ENCODE data around the gene TTPAL. TPM values are rescaled to one million over a fixed set of nuclear protein-coding genes. Genes with fewer than 3 reads are reported as not detected.

Gene TTPAL
- total RNA-seq, 1 donor from 2014 or later = 2.9 TPM

GRCh38 chr20:44437497-44437896, 38.2 kb upstream of the TTPAL start:
- no peak for DNase-seq (ENCODE audit: missing footprints)
- intact Hi-C loops (cut with DNase I) = no loop called here
- no peak for ATAC-seq

GRCh38 chr20:44438782-44439181, 36.9 kb upstream of the TTPAL start:
- no peak for DNase-seq (ENCODE audit: missing footprints)
- intact Hi-C loops (cut with DNase I) = no loop called here
- ATAC-seq = no peak

GRCh38 chr20:44439318-44439717, 36.4 kb upstream of the TTPAL start:
- ATAC-seq (no peak), DNase-seq (ENCODE audit: missing footprints) (no peak)
- intact Hi-C loops (cut with DNase I) = no loop called here

GRCh38 chr20:44442298-44443070, 33.2 kb upstream of the TTPAL start:
- ATAC-seq = no peak
- intact Hi-C loops (cut with DNase I) = no loop called here
- no peak for DNase-seq (ENCODE audit: missing footprints)

GRCh38 chr20:44445742-44446710, 29.6 kb upstream of the TTPAL start:
- no peak for ATAC-seq
- no peak for DNase-seq (ENCODE audit: missing footprints)
- intact Hi-C loops (cut with DNase I) = no loop called here

GRCh38 chr20:44447827-44448419, 27.8 kb upstream of the TTPAL start:
- ATAC-seq (no peak), DNase-seq (ENCODE audit: missing footprints) (no peak)
- intact Hi-C loops (cut with DNase I) = no loop called here

- intact Hi-C loops (cut with DNase I) = no loop called here
- ATAC-seq = no peak
- no peak for DNase-seq (ENCODE audit: missing footprints)
Measured at GRCh38 chr20:44448753-44449546, 26.7 kb upstream of the TTPAL start.

GRCh38 chr20:44449864-44450263, 25.8 kb upstream of the TTPAL start:
- DNase-seq (ENCODE audit: missing footprints) = no peak
- intact Hi-C loops (cut with DNase I) = no loop called here
- no peak for ATAC-seq

- DNase-seq (ENCODE audit: missing footprints) (no peak), ATAC-seq (no peak)
- intact Hi-C loops (cut with DNase I) = no loop called here
Measured at GRCh38 chr20:44450281-44450889, 25.3 kb upstream of the TTPAL start.

- DNase-seq (ENCODE audit: missing footprints) (no peak), ATAC-seq (no peak)
- intact Hi-C loops (cut with DNase I) = no loop called here
Measured at GRCh38 chr20:44450903-44451450, 24.7 kb upstream of the TTPAL start.

- intact Hi-C loops (cut with DNase I) = no loop called here
- no peak for ATAC-seq
Measured at GRCh38 chr20:44454306-44454963, 21.2 kb upstream of the TTPAL start.

GRCh38 chr20:44455126-44455525, 20.5 kb upstream of the TTPAL start:
- DNase-seq (ENCODE audit: missing footprints) (no peak), ATAC-seq (no peak)
- intact Hi-C loops (cut with DNase I) = no loop called here

More at GRCh38 chr20:44454306-44454963, 21.2 kb upstream of the TTPAL start:
- DNase-seq (ENCODE audit: missing footprints) = no peak

- intact Hi-C loops (cut with DNase I) = no loop called here
- DNase-seq (ENCODE audit: missing footprints) (no peak), ATAC-seq (no peak)
Measured at GRCh38 chr20:44456611-44457010, 19.1 kb upstream of the TTPAL start.

- DNase-seq (ENCODE audit: missing footprints) (no peak), ATAC-seq (no peak)
- intact Hi-C loops (cut with DNase I) = no loop called here
Measured at GRCh38 chr20:44457016-44457415, 18.7 kb upstream of the TTPAL start.

GRCh38 chr20:44459271-44459670, 16.4 kb upstream of the TTPAL start:
- DNase-seq (ENCODE audit: missing footprints) = no peak
- ATAC-seq = no peak
- intact Hi-C loops (cut with DNase I) = loop anchor here (2.0 kb wide), 1 partner anchor 70 kb away; no protein-coding TSS in a partner anchor

- no peak for DNase-seq (ENCODE audit: missing footprints)
- intact Hi-C loops (cut with DNase I) = loop anchor here (10.0 kb wide), 1 partner anchor 146 kb away; the partner anchor contains the start of gene FITM2
- ATAC-seq = no peak
Measured at GRCh38 chr20:44460795-44461141, 14.9 kb upstream of the TTPAL start.

GRCh38 chr20:44461142-44461802, 14.4 kb upstream of the TTPAL start:
- ATAC-seq (no peak), DNase-seq (ENCODE audit: missing footprints) (no peak)
- intact Hi-C loops (cut with DNase I) = loop anchor here (10.0 kb wide), 1 partner anchor 146 kb away; the partner anchor contains the start of gene FITM2

Data from Right ventricle myocardium inferior (tissue), 1 donor.